Measurements from ENCODE around the gene CHRNA4. TPM values are rescaled to one million over a fixed set of nuclear protein-coding genes. Genes with fewer than 3 reads are reported as not detected.

Gene CHRNA4
- polyA plus RNA-seq, 1 donor (not counting 4 experiments of a cell fraction or from before 2014, with no cell fraction given): not detected

GRCh38 chr20:63346131-63347080 is 14.7 kb downstream of the CHRNA4 start:
- H3K36me3 ChIP-seq (ENCODE audit: control insufficient read depth in 2 of 2, extremely low read depth in 1 of 2, insufficient read depth in 2 of 2, low read length in 2 of 2): no peaks in the 10 kb centered on the region
- H3K4me3 ChIP-seq (ENCODE audit: control insufficient read depth in 2 of 3, extremely low read depth in 1 of 3, insufficient read depth in 2 of 3, low read depth in 1 of 3, low read length in 3 of 3): no peak overlapping the region
- no peaks in the 10 kb centered on the region for H3K79me2 ChIP-seq (ENCODE audit: control insufficient read depth, insufficient read depth, low read length)
- H3K27ac ChIP-seq (ENCODE audit: control insufficient read depth, insufficient read depth, low read length): no peak overlapping the region
- TF ChIP-seq CTCF (optimal IDR thresholded peaks at IDR 0.05 in 1 of 3, IDR thresholded peaks at IDR 0.05 in 1 of 3, conservative IDR thresholded peaks at IDR 0.05 in 1 of 3; ENCODE audit: extremely low read depth in 1 of 3, insufficient read depth in 2 of 3, low read length in 3 of 3) (no peak), EZH2 (IDR thresholded peaks at IDR 0.05; ENCODE audit: low read length) (no peak)
- H2AFZ ChIP-seq (ENCODE audit: control insufficient read depth, low read length): no peak overlapping the region
- no peaks in the 10 kb centered on the region for H3K9me1 ChIP-seq (ENCODE audit: control insufficient read depth, extremely low read depth, insufficient read depth, low read length)
- H3K9me3 ChIP-seq (ENCODE audit: control insufficient read depth, low read depth, low read length): peaks cover 12% of the 10 kb centered on the region
- dilution Hi-C loops (cut with MboI; ENCODE audit: extremely low pct_ligation_motif_present, low sequenced_read_pairs): no loop called here
- H3K27me3 ChIP-seq (ENCODE audit: control insufficient read depth, extremely low read depth, insufficient read depth, low read length): peaks cover 17% of the 10 kb centered on the region
- FAIRE-seq (no peak), DNase-seq (ENCODE audit: low read depth, low spot score) (no peak)
- H3K4me2 ChIP-seq (ENCODE audit: control insufficient read depth, extremely low read depth, insufficient read depth, low read depth, low read length): no peak overlapping the region
- H4K20me1 ChIP-seq (ENCODE audit: control insufficient read depth, extremely low read depth, insufficient read depth, low read length): no peaks in the 10 kb centered on the region
- no peaks in the 10 kb centered on the region for H3K4me1 ChIP-seq (ENCODE audit: control insufficient read depth, extremely low read depth, insufficient read depth, low read length)
- H3K9ac ChIP-seq (ENCODE audit: control insufficient read depth, extremely low read depth, insufficient read depth, low read length): no peak overlapping the region

- DNase-seq (ENCODE audit: low read depth, low spot score): no peak
- no peak for FAIRE-seq
- no peak overlapping the region for H3K9ac ChIP-seq (ENCODE audit: control insufficient read depth, extremely low read depth, insufficient read depth, low read length)
- peaks cover 17% of the 10 kb centered on the region for H3K27me3 ChIP-seq (ENCODE audit: control insufficient read depth, extremely low read depth, insufficient read depth, low read length)
- peaks cover 4% of the 10 kb centered on the region for H3K9me3 ChIP-seq (ENCODE audit: control insufficient read depth, low read depth, low read length)
- no peaks in the 10 kb centered on the region for H4K20me1 ChIP-seq (ENCODE audit: control insufficient read depth, extremely low read depth, insufficient read depth, low read length)
- no peak overlapping the region for H3K4me2 ChIP-seq (ENCODE audit: control insufficient read depth, extremely low read depth, insufficient read depth, low read depth, low read length)
- no peak overlapping the region for H2AFZ ChIP-seq (ENCODE audit: control insufficient read depth, low read length)
- no peak for TF ChIP-seq CTCF (optimal IDR thresholded peaks at IDR 0.05 in 1 of 3, IDR thresholded peaks at IDR 0.05 in 1 of 3, conservative IDR thresholded peaks at IDR 0.05 in 1 of 3; ENCODE audit: extremely low read depth in 1 of 3, insufficient read depth in 2 of 3, low read length in 3 of 3)
- no peak for TF ChIP-seq EZH2 (IDR thresholded peaks at IDR 0.05; ENCODE audit: low read length)
- no peaks in the 10 kb centered on the region for H3K4me1 ChIP-seq (ENCODE audit: control insufficient read depth, extremely low read depth, insufficient read depth, low read length)
- H3K36me3 ChIP-seq (ENCODE audit: control insufficient read depth in 2 of 2, extremely low read depth in 1 of 2, insufficient read depth in 2 of 2, low read length in 2 of 2): no peaks in the 10 kb centered on the region
- no peaks in the 10 kb centered on the region for H3K79me2 ChIP-seq (ENCODE audit: control insufficient read depth, insufficient read depth, low read length)
- H3K27ac ChIP-seq (ENCODE audit: control insufficient read depth, insufficient read depth, low read length): no peak overlapping the region
- dilution Hi-C loops (cut with MboI; ENCODE audit: extremely low pct_ligation_motif_present, low sequenced_read_pairs): no loop called here
- H3K4me3 ChIP-seq (ENCODE audit: control insufficient read depth in 2 of 3, extremely low read depth in 1 of 3, insufficient read depth in 2 of 3, low read depth in 1 of 3, low read length in 3 of 3): no peak overlapping the region
- no peaks in the 10 kb centered on the region for H3K9me1 ChIP-seq (ENCODE audit: control insufficient read depth, extremely low read depth, insufficient read depth, low read length)
Observed at GRCh38 chr20:63345328-63346100, 15.6 kb downstream of the CHRNA4 start.
